ENCODE measurements around the gene ARID5A. TPM values are rescaled to one million over a fixed set of nuclear protein-coding genes. Genes with fewer than 3 reads are reported as not detected.
"Not testable (repeated sequence)": the region's sequence is repeated elsewhere in the genome, so short reads cannot be mapped to it uniquely, and the experiment has no call there.

The ARID5A gene
- total RNA-seq, 6 experiments from 2014 or later: 13.2 to 23.1 (median 16.9) TPM

DNA sequence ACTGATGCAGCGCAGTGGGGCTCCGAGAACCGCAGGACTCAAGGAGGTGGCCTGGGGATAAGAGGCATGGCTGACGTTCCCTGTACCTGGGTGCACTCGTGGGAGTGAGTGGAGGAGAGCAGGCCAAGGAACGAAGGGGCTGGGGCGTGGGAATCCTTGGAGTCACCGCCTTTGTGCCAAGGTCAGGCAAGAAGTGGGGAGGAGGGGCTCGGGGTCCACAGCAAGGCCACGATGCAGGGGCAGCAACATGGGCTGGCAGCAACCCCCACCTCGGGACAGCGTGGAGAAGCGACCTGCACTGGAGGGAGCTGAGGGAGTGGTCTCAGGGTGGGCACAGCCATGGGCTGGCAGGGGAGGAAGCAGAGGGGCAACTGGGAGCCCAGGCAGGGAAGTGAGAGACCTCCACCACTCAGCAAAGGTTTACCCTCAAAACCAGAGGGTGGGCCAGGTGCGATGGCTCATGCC lies 18.6 kb downstream of the ARID5A start:
- DNase-seq: no peak
- intact Hi-C loops (cut with DNase I): no loop called here

DNA sequence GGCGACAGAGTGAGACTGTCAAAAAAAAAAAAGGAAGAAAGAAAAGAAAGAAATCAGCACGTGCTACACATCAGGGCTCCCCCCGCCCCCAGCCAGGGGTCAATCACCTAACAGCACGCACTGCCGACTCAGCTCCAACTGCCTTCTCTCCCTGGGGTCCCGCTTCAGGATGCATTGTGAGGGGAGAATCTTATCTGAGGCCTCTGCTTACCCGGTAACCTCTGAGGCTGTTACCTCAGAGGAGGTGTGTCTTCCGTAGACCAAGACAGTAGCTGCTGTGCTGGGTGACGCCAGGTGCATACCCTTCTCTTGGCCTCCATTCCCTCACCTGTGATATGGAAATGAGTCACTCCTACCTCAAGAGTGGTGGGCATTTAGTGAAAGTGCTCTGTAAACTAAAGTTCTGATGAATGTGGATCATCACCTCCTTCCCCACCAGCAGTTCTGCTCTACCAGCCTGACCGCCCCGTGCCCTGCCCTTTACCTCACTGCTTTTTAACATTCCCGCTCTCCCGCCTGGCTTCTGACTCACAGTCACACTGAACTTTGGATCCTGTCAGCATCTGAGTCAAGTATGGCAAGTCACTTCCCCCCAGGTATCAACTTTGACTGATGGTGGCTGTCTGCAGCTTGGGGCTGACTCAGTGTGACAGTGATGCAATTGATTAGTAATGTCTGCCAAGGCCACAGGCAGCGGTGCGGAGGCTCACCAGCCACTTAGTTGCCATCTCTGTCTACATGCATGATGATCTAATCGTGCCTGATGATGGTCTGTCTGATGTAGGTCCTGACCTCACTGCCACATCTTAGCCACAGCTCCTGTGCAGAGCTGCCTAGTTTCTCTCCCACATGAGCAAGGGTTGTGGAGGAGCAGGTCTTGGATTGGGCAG lies 20.1 kb downstream of the ARID5A start:
- peak in 1 of 3 donors; percentile 77 for DNase-seq
- intact Hi-C loops (cut with DNase I): no loop called here

More for the DNA sequence above, 18.6 kb downstream of the ARID5A start:
- ATAC-seq: no peak
- H3K27ac ChIP-seq: no peak overlapping the region
- H3K4me3 ChIP-seq: no peak overlapping the region
- 55% methylated on average over 2 of the region's 14 CpGs for WGBS (ENCODE audit: insufficient coverage, low coverage, low lambda C conversion rate, missing lambda C conversion rate)
- peaks cover 0 to 3% (median 0%) of the 10 kb centered on the region in 4 donors for H3K36me3 ChIP-seq
- H3K27me3 ChIP-seq: no peaks in the 10 kb centered on the region
- peaks cover 0 to 20% (median 4%) of the 10 kb centered on the region in 4 donors for H3K4me1 ChIP-seq
- no peaks in the 10 kb centered on the region for H3K9me3 ChIP-seq
- no peak for TF ChIP-seq POLR2A (IDR thresholded peaks at IDR 0.05)

GRCh38 chr2:96557421-96557820 lies 20.9 kb downstream of the ARID5A start:
- DNase-seq; H3K27me3 ChIP-seq; intact Hi-C loops (cut with DNase I); ATAC-seq; H3K27ac ChIP-seq; H3K36me3 ChIP-seq; H3K9me3 ChIP-seq; H3K4me3 ChIP-seq: not testable (repeated sequence)
- peaks cover 0 to 11% (median 1%) of the 10 kb centered on the region in 4 donors for H3K4me1 ChIP-seq
- WGBS (ENCODE audit: insufficient coverage, low coverage, low lambda C conversion rate, missing lambda C conversion rate): 95% methylated on average over 6 of the region's 6 CpGs

More for the DNA sequence above, 20.1 kb downstream of the ARID5A start:
- 46% methylated on average over 8 of the region's 16 CpGs for WGBS (ENCODE audit: insufficient coverage, low coverage, low lambda C conversion rate, missing lambda C conversion rate)
- Histone ChIP-seq H3K27ac (no peak overlapping the region), H3K9me3 (no peaks in the 10 kb centered on the region), H3K27me3 (no peaks in the 10 kb centered on the region), H3K4me3 (no peak overlapping the region), H3K36me3 (peaks cover 0 to 1% (median 0%) of the 10 kb centered on the region in 4 donors), H3K4me1 (peaks cover 0 to 12% (median 1%) of the 10 kb centered on the region in 4 donors)
- TF ChIP-seq, protein P1, sequence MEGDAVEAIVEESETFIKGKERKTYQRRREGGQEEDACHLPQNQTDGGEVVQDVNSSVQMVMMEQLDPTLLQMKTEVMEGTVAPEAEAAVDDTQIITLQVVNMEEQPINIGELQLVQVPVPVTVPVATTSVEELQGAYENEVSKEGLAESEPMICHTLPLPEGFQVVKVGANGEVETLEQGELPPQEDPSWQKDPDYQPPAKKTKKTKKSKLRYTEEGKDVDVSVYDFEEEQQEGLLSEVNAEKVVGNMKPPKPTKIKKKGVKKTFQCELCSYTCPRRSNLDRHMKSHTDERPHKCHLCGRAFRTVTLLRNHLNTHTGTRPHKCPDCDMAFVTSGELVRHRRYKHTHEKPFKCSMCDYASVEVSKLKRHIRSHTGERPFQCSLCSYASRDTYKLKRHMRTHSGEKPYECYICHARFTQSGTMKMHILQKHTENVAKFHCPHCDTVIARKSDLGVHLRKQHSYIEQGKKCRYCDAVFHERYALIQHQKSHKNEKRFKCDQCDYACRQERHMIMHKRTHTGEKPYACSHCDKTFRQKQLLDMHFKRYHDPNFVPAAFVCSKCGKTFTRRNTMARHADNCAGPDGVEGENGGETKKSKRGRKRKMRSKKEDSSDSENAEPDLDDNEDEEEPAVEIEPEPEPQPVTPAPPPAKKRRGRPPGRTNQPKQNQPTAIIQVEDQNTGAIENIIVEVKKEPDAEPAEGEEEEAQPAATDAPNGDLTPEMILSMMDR (IDR thresholded peaks at IDR 0.05): no peak
- no peak for TF ChIP-seq POLR2A (IDR thresholded peaks at IDR 0.05)
- ATAC-seq: peak; percentile 44 to 84 (median 65)

- no peak overlapping the region for H3K27ac ChIP-seq
- no peak for TF ChIP-seq POLR2A (IDR thresholded peaks at IDR 0.05)
- TF ChIP-seq, protein P1 (IDR thresholded peaks at IDR 0.05): no peak
- H3K9me3 ChIP-seq: no peaks in the 10 kb centered on the region
- H3K4me1 ChIP-seq: peaks cover 0 to 11% (median 1%) of the 10 kb centered on the region in 4 donors
- H3K4me3 ChIP-seq: no peak overlapping the region
- intact Hi-C loops (cut with DNase I): no loop called here
- DNase-seq: no peak
- no peak for ATAC-seq
- no peaks in the 10 kb centered on the region for H3K27me3 ChIP-seq
- 86% methylated on average over 5 of the region's 6 CpGs for WGBS (ENCODE audit: insufficient coverage, low coverage, low lambda C conversion rate, missing lambda C conversion rate)
- no peaks in the 10 kb centered on the region for H3K36me3 ChIP-seq
These were observed 21.5 kb downstream of the ARID5A start for GRCh38 chr2:96558061-96558460.

GRCh38 chr2:96558485-96558884 lies 21.9 kb downstream of the ARID5A start:
- intact Hi-C loops (cut with DNase I): no loop called here
- WGBS (ENCODE audit: insufficient coverage, low coverage, low lambda C conversion rate, missing lambda C conversion rate): 95% methylated on average over 8 of the region's 8 CpGs
- Histone ChIP-seq H3K27ac (no peak overlapping the region), H3K4me3 (no peak overlapping the region), H3K9me3 (no peaks in the 10 kb centered on the region), H3K27me3 (no peaks in the 10 kb centered on the region), H3K4me1 (peaks cover 0 to 11% (median 1%) of the 10 kb centered on the region in 4 donors), H3K36me3 (no peaks in the 10 kb centered on the region)
- TF ChIP-seq, protein P1 (IDR thresholded peaks at IDR 0.05): no peak
- no peak for TF ChIP-seq POLR2A (IDR thresholded peaks at IDR 0.05)
- DNase-seq (no peak), ATAC-seq (no peak)

Measured in right lobe of liver (tissue), 6 donors.